GM21515 (cell line): Measurements from ENCODE around the gene COL17A1.
A peak's percentile ranks its signal among the peaks of the same experiment; 100 is the strongest.

Experiments
- ATAC-seq: cut with Tn5 transposase; IDR thresholded peaks from one replicate; pipeline ENCODE4 v1.9.1; 2021; ENCODE audit not compliant: unreplicated experiment

COL17A1 gene

DNA sequence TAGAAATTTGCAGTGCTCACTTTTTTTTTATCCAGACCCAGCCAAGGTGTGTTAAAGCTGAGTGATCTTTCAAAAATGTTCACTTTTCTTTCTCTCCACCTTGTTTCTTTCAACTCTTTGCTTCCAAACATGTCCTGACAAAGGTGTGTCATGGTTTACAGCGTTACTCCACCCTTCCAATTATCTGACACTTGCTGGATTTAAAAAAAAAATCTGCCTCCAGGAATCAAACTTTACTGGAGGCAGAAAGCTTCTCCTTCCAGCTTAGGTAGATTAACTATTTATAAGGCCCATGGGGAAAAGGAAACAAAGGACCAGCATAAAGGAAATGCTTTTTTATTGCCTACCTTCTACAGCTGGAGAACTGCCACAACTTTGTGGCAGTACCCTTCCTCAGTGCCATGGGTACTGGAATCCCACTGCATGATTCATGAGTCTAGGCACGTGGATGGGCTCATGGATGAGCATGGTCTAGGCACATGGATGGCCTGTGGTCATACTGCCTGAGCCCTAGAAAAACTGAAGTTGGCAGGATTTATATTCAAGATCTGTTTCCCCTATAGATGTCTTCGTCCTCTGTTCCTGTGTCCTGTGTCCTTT is at the start of gene COL17A1:
Gene COL17A1 (minus strand): TSS at position 80 of the 600 bp plus-strand sequence. CDS start 5,207 bp downstream, outside the sequence.
- no peak for ATAC-seq

DNA sequence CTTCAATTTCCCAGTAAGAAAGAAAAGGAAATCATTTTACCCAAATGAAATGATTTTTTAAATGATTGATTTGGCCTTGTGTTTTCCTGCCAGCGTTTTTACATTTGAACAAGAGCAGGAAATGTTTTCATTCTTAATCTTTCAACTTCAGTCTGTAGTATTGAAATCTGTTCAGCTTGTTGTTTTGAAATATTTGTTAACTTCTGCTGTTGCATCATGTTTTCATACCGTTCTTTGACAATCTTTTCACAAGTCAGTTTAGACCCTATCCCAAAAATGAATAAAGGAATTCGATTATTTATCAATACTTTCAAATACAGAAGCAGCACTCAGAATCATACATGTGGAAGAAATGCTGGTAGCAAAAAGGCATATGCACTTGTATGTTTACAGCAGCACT is 44.4 kb upstream of the COL17A1 start:
- ATAC-seq: no peak

GRCh38 chr10:104128214-104128613 is 42.5 kb upstream of the COL17A1 start:
- no peak for ATAC-seq

DNA sequence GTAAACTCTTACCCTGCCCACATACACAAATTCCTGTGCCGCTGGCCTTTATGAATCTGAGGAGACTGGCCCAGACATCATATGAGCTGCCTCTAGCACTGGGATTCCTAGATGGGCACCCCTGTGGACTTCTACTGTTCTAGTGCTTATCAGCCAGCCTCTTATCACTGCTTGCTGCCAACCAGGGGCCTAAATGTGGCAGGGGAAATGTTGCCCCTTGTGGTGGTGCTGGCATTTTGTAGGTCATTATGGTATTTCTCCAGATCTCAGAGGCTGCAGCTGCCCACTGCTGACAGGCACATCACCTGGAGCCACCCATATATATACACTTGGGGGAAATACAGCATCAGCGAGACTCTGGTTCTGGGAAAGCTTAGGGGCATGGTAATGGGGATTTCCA is 41.7 kb upstream of the COL17A1 start:
- ATAC-seq: no peak

GRCh38 chr10:104123397-104123796 is 37.7 kb upstream of the COL17A1 start:
- ATAC-seq: no peak

GRCh38 chr10:104122225-104123107 is 36.8 kb upstream of the COL17A1 start:
- ATAC-seq: no peak

GRCh38 chr10:104121485-104122224 is 36.0 kb upstream of the COL17A1 start, which contains the start of gene SFR1:
Gene SFR1, plus strand, starts transcription at chr10:104122171. Its CDS starts 13 bp downstream, at chr10:104122184.
- ATAC-seq: peak; percentile 86

DNA sequence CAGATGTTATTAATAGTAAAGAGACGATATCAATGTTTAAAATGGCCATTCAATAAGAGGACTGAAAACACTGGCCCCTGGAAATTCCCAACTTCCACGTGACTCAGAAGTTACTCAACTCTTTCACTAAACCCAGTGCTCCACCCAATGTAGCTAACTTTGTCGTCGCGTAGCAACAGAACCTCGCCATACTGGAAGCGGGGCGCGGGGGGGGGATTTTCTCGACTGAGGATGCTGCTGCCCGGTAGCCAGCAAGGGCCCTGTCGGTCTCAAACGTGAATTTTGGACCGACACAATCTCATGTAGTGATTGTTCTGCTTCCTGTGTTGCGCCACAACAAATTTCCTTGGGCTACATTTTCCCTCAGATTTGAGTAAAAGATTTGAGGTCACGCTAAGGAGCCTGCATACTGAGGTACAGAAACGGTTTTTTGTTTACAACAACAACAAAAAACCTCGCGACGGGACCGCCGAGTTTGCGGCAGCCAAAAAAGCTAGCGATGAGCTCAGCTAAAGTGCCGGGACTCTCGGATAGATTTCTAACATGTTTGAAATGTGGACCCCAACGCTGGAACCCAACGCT is 35.3 kb upstream of the COL17A1 start:
- ATAC-seq: peak; percentile 27

DNA sequence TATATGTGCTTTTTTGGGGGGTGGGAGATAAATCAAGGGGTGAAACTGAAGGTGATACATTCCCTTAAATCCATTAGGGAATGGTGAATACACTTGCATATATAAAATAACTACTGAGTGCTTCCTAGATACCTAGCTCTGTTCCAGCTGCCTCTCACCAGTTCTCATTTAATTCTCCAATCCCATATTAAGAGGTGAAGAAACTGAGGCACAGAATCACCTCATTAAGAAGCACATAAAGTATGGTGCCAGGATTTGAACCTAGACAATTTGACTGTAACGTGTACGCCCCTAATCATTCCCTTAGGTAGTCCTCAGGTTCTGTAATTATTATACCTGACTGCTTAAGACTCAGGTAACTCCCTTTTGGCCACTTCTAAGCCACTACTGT is 34.8 kb upstream of the COL17A1 start:
- ATAC-seq: no peak

DNA sequence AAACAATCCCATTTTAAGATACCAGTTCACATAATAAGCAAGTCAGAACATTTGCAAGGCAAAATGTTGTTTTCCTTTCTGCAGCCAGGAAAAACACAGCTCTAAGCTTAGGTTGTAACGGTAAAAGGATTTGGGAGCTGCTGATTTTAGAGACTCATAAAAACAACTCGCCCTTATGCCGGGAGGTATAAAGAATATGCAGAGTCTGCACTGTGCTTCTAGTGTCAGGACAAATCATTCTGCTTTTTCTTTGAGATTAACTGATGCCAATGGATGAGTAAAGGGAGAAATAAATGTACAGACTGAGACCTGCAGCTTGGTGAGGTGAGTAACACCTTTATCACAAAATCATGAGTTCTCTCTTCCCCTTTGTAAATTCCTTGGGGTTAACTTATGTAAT is 34.3 kb upstream of the COL17A1 start:
- no peak for ATAC-seq

DNA sequence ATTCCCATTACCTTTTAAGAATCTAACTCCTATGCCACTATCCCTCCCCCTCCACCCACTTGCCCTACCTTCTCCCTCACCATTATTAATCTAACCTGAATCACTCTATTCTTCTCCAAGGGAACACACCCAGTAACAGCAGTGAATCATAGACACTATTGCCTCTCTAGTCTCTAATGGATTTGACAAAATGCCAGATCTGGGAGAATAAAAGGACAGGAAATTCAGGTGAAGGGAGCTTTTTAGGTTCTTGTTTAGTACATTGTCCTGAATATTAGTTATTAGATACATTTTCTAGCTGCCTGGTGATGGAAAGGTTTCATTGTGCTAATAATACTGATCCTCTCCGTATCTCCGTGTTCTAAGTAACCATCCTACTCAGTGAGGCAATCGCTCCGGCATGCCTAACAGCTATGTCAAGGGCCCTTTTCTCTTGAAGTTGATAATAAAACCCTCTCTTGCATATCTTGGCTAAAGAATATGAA is 32.2 kb upstream of the COL17A1 start:
- ATAC-seq: no peak

DNA sequence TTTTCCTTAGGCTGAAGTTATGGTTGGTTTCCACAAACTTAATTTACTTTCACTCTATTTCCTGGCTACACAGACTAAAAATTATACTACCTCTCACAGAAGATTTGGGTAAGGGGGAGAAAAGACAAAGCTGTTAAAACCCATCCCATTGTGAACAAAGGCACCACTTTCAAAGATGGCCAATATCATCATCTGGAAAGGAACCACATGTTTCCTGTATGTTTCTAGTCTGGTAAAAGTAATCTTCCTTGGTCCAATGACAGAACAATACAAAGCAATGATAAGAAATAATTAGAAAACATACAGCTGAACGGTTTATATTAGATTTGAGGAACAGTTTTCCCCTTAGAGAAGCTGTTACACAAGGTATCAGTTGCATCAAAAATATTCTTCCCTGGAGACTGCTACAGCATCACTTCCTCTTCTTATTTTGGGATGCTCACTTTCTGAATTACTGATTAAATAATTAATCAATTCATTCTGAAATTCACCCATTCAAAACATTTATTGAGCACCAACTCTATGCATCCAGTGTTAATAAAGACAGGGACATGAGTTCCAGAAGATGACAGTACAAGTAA is 27.8 kb upstream of the COL17A1 start:
- no peak for ATAC-seq

DNA sequence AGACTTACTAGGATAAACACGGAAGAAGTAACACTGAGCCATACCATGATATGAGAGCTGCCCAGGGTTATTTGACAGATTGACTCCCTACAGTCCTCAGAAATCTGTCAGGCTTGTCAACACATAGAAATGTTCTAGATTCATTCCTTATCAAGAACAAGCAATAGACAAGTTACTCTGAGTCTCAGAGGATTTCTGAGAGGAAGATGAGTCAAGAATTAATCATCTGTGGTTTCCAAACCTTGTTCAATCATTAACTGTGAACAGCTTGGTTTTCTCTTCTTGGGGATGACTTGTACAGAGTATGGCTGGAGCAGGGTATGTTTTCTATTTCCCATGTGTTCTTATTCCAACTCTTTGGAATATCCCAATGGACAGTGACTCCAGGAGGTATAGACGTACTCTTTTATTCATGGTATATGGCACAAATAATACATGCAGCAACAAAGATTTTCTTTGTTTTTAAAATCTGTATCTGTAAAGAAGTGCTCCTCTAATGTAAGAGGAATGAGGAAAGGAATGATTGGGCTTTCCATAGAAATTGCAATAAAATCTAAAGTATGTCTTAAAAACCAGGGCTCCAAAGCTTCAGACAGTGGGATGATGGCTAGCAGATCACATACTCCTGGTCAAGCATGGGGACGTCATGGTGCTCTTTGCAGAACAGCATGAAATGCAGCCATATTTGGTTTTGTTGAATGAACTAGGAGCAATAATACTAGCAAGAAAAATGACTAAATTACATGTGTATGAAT is 24.4 kb upstream of the COL17A1 start:
- ATAC-seq: no peak

GRCh38 chr10:104104926-104105325 is 19.2 kb upstream of the COL17A1 start:
- no peak for ATAC-seq

DNA sequence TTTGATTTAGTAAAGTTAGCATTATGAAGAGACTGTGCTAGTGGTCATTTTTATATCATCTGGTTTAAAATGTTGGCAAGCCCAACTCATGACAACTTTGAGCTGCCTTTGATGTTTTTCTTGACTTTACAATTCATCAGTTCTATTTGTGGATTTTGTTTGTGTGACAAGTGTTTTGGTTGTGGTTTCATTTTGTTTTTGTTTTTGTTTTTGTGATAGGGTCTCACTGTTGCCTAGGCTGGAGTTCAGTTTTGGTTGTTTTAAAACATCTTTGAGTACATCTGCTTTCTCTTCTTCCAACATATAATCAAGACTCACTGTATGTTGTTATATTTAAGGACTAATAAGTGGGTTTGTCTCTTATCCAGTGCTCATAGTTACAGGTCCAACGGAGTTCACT is 18.7 kb upstream of the COL17A1 start:
- no peak for ATAC-seq

DNA sequence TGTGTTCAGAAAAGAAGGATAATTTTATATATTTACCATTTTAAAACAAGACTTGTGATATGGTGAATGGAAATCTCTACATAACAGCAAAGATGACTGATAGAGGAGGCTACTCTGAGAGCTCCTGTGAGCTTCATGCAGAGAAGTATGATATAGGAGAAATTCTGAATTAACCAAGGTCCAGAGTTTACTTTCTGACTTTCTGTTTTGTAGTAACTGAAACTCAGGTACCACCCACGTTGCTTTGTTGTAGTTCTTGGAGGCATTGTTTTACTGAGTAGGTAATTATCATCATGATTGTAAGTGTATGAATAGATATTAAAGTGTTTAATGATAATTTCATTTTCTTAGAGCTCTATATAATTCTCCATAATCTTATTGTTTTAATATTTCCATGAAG is 18.3 kb upstream of the COL17A1 start:
- no peak for ATAC-seq

DNA sequence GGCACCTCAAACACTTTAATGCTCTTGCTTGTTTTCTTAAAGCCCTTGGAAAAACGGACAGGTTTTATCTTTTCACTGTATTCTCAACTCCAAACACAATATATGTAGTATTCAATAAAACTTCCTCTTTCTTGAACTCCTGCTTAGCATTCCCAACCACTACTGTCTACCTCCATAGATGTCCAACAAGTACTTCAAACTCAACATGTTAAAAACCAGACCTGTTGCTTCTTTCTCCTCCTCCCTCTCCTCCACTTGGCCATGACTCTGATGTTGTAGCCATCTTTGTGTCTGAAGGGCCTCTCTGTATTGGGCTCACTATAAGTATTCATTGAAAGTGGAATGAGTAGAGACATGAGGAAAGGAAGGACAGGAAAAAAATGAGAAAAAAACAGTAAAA is 16.2 kb upstream of the COL17A1 start:
- ATAC-seq: no peak

GRCh38 chr10:104100795-104101194 is 15.1 kb upstream of the COL17A1 start:
- ATAC-seq: no peak

- ATAC-seq: no peak
These were observed 14.3 kb upstream of the COL17A1 start for GRCh38 chr10:104099941-104100340.

DNA sequence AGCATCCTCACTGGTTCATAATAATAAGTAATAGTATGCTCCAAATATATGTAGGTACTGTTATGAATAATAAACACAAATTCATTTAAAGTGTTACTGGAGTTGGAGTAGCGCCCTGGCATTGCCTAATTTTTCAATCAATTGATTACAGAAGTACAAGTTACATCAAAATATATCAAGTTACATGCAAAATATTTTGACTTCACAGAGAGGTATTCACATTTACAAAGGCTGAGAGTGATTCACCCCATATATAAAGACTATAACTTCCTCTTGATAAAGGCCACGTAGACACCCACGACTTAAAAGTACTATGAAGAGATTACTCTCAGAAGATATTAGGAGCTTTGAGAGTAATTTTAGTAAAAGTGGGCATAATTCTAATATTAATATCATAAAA is 13.6 kb upstream of the COL17A1 start:
- no peak for ATAC-seq
